Loucy (cell line): Measurements from ENCODE around the gene ESD.
A peak's percentile ranks its signal among the peaks of the same experiment; 100 is the strongest.

Experiments
- H2AFZ ChIP-seq: fragments of 200-600 bp; sonication (generic); 2 replicates; pipeline ENCODE4 v1.6.0; 2016; ENCODE audit warnings: antibody characterized with exemption, mild to moderate bottlenecking, low read length, moderate library complexity
- H3F3A ChIP-seq: fragments of 200-600 bp; 2 replicates; pipeline ENCODE4 v1.6.0; 2016; ENCODE audit warnings: antibody characterized with exemption, low read depth, mild to moderate bottlenecking
- H3K27me3 ChIP-seq: fragments of 200-600 bp; sonication (generic); 2 replicates; pipeline ENCODE4 v1.6.1; 2014; ENCODE audit warnings: low read length, mild to moderate bottlenecking; ENCODE audit not compliant: insufficient read depth, poor library complexity, severe bottlenecking
- H3K36me3 ChIP-seq: fragments of 200-600 bp; sonication (generic); 2 replicates; pipeline ENCODE4 v1.6.1; 2016; ENCODE audit warnings: low read length; ENCODE audit not compliant: insufficient read depth
- H3K4me1 ChIP-seq: fragments of 200-600 bp; sonication (generic); 2 replicates; pipeline ENCODE4 v1.5.1; 2014; ENCODE audit warnings: low read length, mild to moderate bottlenecking; ENCODE audit not compliant: insufficient read depth, poor library complexity, severe bottlenecking
- H3K4me2 ChIP-seq: fragments of 200-600 bp; sonication (generic); 2 replicates; pipeline ENCODE4 v1.6.0; 2014; ENCODE audit warnings: antibody characterized with exemption, low read length, low read depth, mild to moderate bottlenecking; ENCODE audit not compliant: poor library complexity, severe bottlenecking
- H3K4me3 ChIP-seq: fragments of 200-600 bp; sonication (generic); 2 replicates; pipeline ENCODE4 v1.5.1; 2014; ENCODE audit warnings: low read length, mild to moderate bottlenecking, mixed read lengths; ENCODE audit not compliant: poor library complexity, severe bottlenecking
- H3K79me2 ChIP-seq: fragments of 200-600 bp; sonication (generic); 2 replicates; pipeline ENCODE4 v1.6.1; 2014; ENCODE audit warnings: low read length; ENCODE audit not compliant: insufficient read depth
- H3K9ac ChIP-seq: fragments of 200-600 bp; sonication (generic); 2 replicates; pipeline ENCODE4 v1.6.0; 2014; ENCODE audit warnings: mild to moderate bottlenecking, low read depth, low read length, moderate library complexity; ENCODE audit not compliant: poor library complexity, severe bottlenecking
- H3K9me2 ChIP-seq: fragments of 200-600 bp; sonication (generic); replicated peaks from 2 replicates; pipeline ENCODE4 v1.6.1; 2016; ENCODE audit warnings: low read depth, low read length, mixed read lengths
- H3K9me3 ChIP-seq: fragments of 200-600 bp; sonication (generic); 2 replicates; pipeline ENCODE4 v1.6.1; 2014; ENCODE audit warnings: mild to moderate bottlenecking, antibody characterized with exemption, low read length, low read depth; ENCODE audit not compliant: insufficient read depth
- H4K20me1 ChIP-seq: fragments of 200-600 bp; sonication (generic); 2 replicates; pipeline ENCODE4 v1.6.0; 2014; ENCODE audit warnings: antibody characterized with exemption, low read length, mild to moderate bottlenecking; ENCODE audit not compliant: insufficient read depth, poor library complexity, severe bottlenecking
- CTCF ChIP-seq: fragments of 200-600 bp; sonication (generic); conservative IDR thresholded peaks from 2 replicates; pipeline ENCODE4 v1.5.1; 2014; ENCODE audit warnings: mild to moderate bottlenecking, antibody characterized with exemption, low read length
- EZH2phosphoT487 ChIP-seq: fragments of 200-600 bp; IDR thresholded peaks from 2 replicates; pipeline ENCODE4 v1.6.1; 2018; ENCODE audit warnings: antibody characterized with exemption, mild to moderate bottlenecking, moderate library complexity, borderline replicate concordance

Gene ESD

GRCh38 chr13:46735425-46735824 lies 61.5 kb downstream of the ESD start:
- Histone ChIP-seq H2AFZ (no peak overlapping the region), H3K9ac (no peak overlapping the region), H3K4me1 (peaks cover 21% of the 10 kb centered on the region), H3K27me3 (no peaks in the 10 kb centered on the region), H3K9me2 (no peaks in the 10 kb centered on the region), H3K9me3 (no peaks in the 10 kb centered on the region), H3K4me2 (no peak overlapping the region), H3K36me3 (peaks cover 37% of the 10 kb centered on the region; the same call in 1 of the 2 replicates), H3F3A (no peaks in the 10 kb centered on the region), H4K20me1 (no peaks in the 10 kb centered on the region), H3K79me2 (no peaks in the 10 kb centered on the region), H3K4me3 (no peak overlapping the region)
- no peak for TF ChIP-seq CTCF
- TF ChIP-seq EZH2phosphoT487 = no peak

- Histone ChIP-seq H3K9me2 (no peaks in the 10 kb centered on the region), H3K4me3 (no peak overlapping the region), H3K4me2 (no peak overlapping the region), H3K9ac (no peak overlapping the region), H2AFZ (no peak overlapping the region), H3K9me3 (no peaks in the 10 kb centered on the region), H4K20me1 (no peaks in the 10 kb centered on the region), H3K79me2 (no peaks in the 10 kb centered on the region), H3K27me3 (no peaks in the 10 kb centered on the region), H3K4me1 (peaks cover 6% of the 10 kb centered on the region), H3F3A (no peaks in the 10 kb centered on the region), H3K36me3 (peaks cover 56% of the 10 kb centered on the region; the same call in 1 of the 2 replicates)
- TF ChIP-seq EZH2phosphoT487 (no peak), CTCF (no peak)
Measured at GRCh38 chr13:46731535-46731934, 65.4 kb downstream of the ESD start.

- H3K4me2 ChIP-seq = no peak overlapping the region
- H3K79me2 ChIP-seq = no peaks in the 10 kb centered on the region
- no peaks in the 10 kb centered on the region for H3K9me2 ChIP-seq
- H4K20me1 ChIP-seq = no peaks in the 10 kb centered on the region
- H2AFZ ChIP-seq = no peak overlapping the region
- peaks cover 66% of the 10 kb centered on the region for H3K36me3 ChIP-seq
- H3K4me1 ChIP-seq = peaks cover 8% of the 10 kb centered on the region
- TF ChIP-seq CTCF (peak; percentile 63), EZH2phosphoT487 (no peak)
- H3F3A ChIP-seq = no peaks in the 10 kb centered on the region
- no peak overlapping the region for H3K4me3 ChIP-seq
- no peak overlapping the region for H3K9ac ChIP-seq
- no peaks in the 10 kb centered on the region for H3K9me3 ChIP-seq
- no peaks in the 10 kb centered on the region for H3K27me3 ChIP-seq
Measured at GRCh38 chr13:46728777-46729176, 68.2 kb downstream of the ESD start.
